Large intestine (tissue), 3 donors: ENCODE measurements around the gene PFAS. TPM values are rescaled to one million over a fixed set of nuclear protein-coding genes. Genes with fewer than 3 reads are reported as not detected.

Source experiments
- DNase-seq, 2 donors: peaks; one replicate each; pipeline versions ENCODE4 v3.0.0 to v3.0.0-alpha.2; 2013
- H3K27ac ChIP-seq: one replicate; pipeline ENCODE4 v1.5.1; 2013; ENCODE audit warnings: low read length
- H3K27me3 ChIP-seq: 2 replicates; pipeline ENCODE4 v1.6.1; 2013; ENCODE audit warnings: low read length; ENCODE audit not compliant: control insufficient read depth, insufficient read depth
- H3K36me3 ChIP-seq: 2 replicates; pipeline ENCODE4 v1.6.1; 2013; ENCODE audit warnings: low read length; ENCODE audit not compliant: control insufficient read depth, insufficient read depth
- H3K4me1 ChIP-seq: one replicate; pipeline ENCODE4 v1.6.1; 2013; ENCODE audit warnings: low read length; ENCODE audit not compliant: control insufficient read depth, insufficient read depth
- H3K4me3 ChIP-seq: one replicate; pipeline ENCODE4 v1.5.1; 2013; ENCODE audit warnings: low read length
- H3K9me3 ChIP-seq: one replicate; pipeline ENCODE4 v1.6.1; 2013; ENCODE audit warnings: mild to moderate bottlenecking, low read depth, low read length, moderate library complexity; ENCODE audit not compliant: control insufficient read depth
- WGBS: methylation state at CpG from one replicate; pipeline ENCODE4 v1.1.5; 2013; ENCODE audit warnings: low lambda C conversion rate; ENCODE audit not compliant: insufficient coverage; 5-methylcytosine and 5-hydroxymethylcytosine counted together
- polyA plus RNA-seq: library from polyadenylated mRNA; unstranded; fragments of 120-200 nt; gene quantifications from one replicate; pipeline ENCODE4 v1.2.1, GENCODE V29; 2013

The PFAS gene
- polyA plus RNA-seq, 1 donor: 25.3 TPM

GRCh38 chr17:8253801-8254200 lies 4.7 kb downstream of the PFAS start:
- DNase-seq: peak; percentile 18 to 35
- Histone ChIP-seq H3K4me3 (no peak overlapping the region), H3K9me3 (no peaks in the 10 kb centered on the region), H3K4me1 (peaks cover 7% of the 10 kb centered on the region), H3K36me3 (peaks cover 43% of the 10 kb centered on the region), H3K27ac (no peak overlapping the region), H3K27me3 (no peaks in the 10 kb centered on the region)
- WGBS: no CpG with 5 or more reads among the region's 8 CpGs

GRCh38 chr17:8254881-8255280 lies 5.8 kb downstream of the PFAS start:
- Histone ChIP-seq H3K36me3 (peaks cover 45% of the 10 kb centered on the region), H3K4me1 (peaks cover 3% of the 10 kb centered on the region), H3K27me3 (no peaks in the 10 kb centered on the region), H3K9me3 (no peaks in the 10 kb centered on the region), H3K4me3 (no peak overlapping the region), H3K27ac (no peak overlapping the region)
- no peak for DNase-seq
- no CpG with 5 or more reads among the region's 11 CpGs for WGBS

- no peak for DNase-seq
- Histone ChIP-seq H3K4me1 (no peaks in the 10 kb centered on the region), H3K9me3 (no peaks in the 10 kb centered on the region), H3K27ac (no peak overlapping the region), H3K4me3 (no peak overlapping the region), H3K27me3 (no peaks in the 10 kb centered on the region), H3K36me3 (peaks cover 48% of the 10 kb centered on the region)
- no CpG with 5 or more reads among the region's 9 CpGs for WGBS
Measured at GRCh38 chr17:8255499-8255898, 6.4 kb downstream of the PFAS start.

DNA sequence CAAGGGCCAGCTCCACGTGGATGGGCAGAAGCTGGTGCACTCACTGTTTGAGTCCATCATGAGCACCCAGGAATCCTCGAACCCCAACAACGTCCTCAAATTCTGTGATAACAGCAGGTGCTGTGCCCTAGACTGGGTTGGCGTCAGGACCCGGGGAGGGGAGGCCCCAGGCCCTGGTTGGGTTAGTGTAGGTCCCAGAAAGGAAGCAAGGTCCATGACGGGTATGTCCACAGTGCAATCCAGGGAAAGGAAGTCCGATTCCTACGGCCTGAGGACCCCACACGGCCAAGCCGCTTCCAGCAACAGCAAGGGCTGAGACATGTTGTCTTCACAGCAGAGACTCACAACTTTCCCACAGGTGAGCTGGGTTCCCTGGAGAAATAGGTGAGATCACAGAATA lies 7.2 kb downstream of the PFAS start:
- no peak overlapping the region for H3K4me3 ChIP-seq
- no peak for DNase-seq
- peaks cover 50% of the 10 kb centered on the region for H3K36me3 ChIP-seq
- WGBS: 90% methylated on average over 2 of the region's 10 CpGs
- no peaks in the 10 kb centered on the region for H3K27me3 ChIP-seq
- no peak overlapping the region for H3K27ac ChIP-seq
- H3K9me3 ChIP-seq: no peaks in the 10 kb centered on the region
- no peaks in the 10 kb centered on the region for H3K4me1 ChIP-seq

DNA sequence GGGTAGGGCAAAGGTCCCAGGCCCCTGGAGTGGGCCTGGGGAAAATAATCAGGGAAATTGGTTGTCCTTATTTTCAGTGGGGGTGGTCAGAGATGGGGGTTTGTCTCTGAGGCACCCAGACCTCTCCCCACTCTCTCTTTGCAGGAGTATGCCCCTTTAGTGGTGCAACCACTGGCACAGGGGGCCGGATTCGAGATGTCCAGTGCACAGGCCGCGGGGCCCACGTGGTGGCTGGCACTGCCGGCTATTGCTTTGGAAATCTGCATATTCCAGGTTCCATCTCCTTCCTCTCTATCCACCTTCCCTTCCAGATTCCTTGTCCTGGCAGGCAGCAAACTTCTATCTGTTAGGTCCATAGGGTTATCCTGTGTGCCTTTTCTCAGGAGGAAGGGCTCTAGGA lies 7.6 kb downstream of the PFAS start:
- Histone ChIP-seq H3K4me1 (no peaks in the 10 kb centered on the region), H3K4me3 (no peak overlapping the region), H3K9me3 (no peaks in the 10 kb centered on the region), H3K27ac (no peak overlapping the region), H3K27me3 (no peaks in the 10 kb centered on the region), H3K36me3 (peaks cover 52% of the 10 kb centered on the region)
- DNase-seq: no peak
- no CpG with 5 or more reads among the region's 6 CpGs for WGBS

GRCh38 chr17:8257801-8258200 lies 8.7 kb downstream of the PFAS start:
- Histone ChIP-seq H3K4me1 (no peaks in the 10 kb centered on the region), H3K27ac (no peak overlapping the region), H3K4me3 (no peak overlapping the region), H3K36me3 (peaks cover 55% of the 10 kb centered on the region), H3K27me3 (no peaks in the 10 kb centered on the region), H3K9me3 (no peaks in the 10 kb centered on the region)
- DNase-seq: no peak
- no CpG with 5 or more reads among the region's 8 CpGs for WGBS

DNA sequence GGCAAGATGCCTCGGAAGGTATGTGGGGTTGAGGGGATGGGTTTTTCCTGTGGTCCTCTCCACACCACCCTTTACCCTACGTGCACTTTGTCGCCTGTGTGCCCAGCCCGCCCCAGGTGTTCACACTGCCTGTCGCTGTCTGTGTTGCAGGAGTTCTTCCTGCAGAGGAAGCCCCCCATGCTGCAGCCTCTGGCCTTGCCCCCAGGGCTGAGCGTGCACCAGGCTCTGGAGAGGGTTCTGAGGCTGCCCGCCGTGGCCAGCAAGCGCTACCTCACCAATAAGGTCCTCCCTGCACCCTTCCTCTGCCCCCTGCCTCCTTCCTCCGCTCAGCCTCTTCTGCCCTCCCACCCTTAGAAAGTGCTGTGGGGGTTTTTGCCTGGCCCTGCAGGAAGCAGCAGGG lies 15.2 kb downstream of the PFAS start:
- WGBS: no CpG with 5 or more reads among the region's 10 CpGs
- Histone ChIP-seq H3K4me1 (no peaks in the 10 kb centered on the region), H3K27me3 (no peaks in the 10 kb centered on the region), H3K27ac (no peak overlapping the region), H3K4me3 (no peak overlapping the region), H3K36me3 (peaks cover 63% of the 10 kb centered on the region), H3K9me3 (no peaks in the 10 kb centered on the region)
- DNase-seq: no peak

- no peak for DNase-seq
- Histone ChIP-seq H3K27ac (no peak overlapping the region), H3K27me3 (no peaks in the 10 kb centered on the region), H3K36me3 (peaks cover 66% of the 10 kb centered on the region), H3K4me3 (no peak overlapping the region), H3K9me3 (no peaks in the 10 kb centered on the region), H3K4me1 (no peaks in the 10 kb centered on the region)
- no CpG with 5 or more reads among the region's 18 CpGs for WGBS
Measured at GRCh38 chr17:8264836-8265542, 15.9 kb downstream of the PFAS start.

DNA sequence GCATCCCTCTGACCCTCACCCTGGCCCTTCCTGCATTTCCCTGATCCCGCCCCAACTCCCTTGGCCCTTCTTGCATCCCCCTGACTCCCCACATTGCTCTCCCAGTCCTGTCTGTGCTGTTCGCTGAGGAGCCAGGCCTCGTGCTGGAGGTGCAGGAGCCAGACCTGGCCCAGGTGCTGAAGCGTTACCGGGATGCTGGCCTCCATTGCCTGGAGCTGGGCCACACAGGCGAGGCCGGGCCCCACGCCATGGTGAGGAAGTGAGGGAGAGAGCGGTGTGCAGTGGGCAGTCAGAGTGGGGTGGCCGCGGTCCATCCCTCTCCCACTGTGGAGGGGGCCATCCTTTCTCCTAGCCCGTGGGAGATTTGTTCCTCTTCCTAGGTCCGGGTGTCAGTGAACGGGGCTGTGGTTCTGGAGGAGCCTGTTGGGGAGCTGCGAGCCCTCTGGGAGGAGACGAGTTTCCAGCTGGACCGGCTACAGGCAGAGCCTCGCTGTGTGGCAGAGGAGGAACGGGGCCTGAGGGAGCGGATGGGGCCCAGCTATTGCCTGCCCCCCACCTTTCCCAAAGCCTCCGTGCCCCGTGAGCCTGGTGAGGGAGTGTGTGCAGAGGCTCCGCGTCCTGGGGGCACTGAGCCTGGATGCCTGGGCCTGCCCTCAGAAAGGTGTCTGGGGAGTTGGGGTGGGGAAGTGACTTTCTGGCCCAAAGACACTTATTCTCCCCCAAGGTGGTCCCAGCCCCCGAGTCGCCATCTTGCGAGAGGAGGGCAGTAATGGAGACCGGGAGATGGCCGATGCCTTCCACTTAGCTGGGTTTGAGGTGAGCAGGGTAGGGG lies 17.8 kb downstream of the PFAS start:
- no peak for DNase-seq
- H3K4me3 ChIP-seq: no peak overlapping the region
- peaks cover 66% of the 10 kb centered on the region for H3K36me3 ChIP-seq
- no peaks in the 10 kb centered on the region for H3K4me1 ChIP-seq
- WGBS: no CpG with 5 or more reads among the region's 29 CpGs
- no peak overlapping the region for H3K27ac ChIP-seq
- H3K27me3 ChIP-seq: no peaks in the 10 kb centered on the region
- no peaks in the 10 kb centered on the region for H3K9me3 ChIP-seq

DNA sequence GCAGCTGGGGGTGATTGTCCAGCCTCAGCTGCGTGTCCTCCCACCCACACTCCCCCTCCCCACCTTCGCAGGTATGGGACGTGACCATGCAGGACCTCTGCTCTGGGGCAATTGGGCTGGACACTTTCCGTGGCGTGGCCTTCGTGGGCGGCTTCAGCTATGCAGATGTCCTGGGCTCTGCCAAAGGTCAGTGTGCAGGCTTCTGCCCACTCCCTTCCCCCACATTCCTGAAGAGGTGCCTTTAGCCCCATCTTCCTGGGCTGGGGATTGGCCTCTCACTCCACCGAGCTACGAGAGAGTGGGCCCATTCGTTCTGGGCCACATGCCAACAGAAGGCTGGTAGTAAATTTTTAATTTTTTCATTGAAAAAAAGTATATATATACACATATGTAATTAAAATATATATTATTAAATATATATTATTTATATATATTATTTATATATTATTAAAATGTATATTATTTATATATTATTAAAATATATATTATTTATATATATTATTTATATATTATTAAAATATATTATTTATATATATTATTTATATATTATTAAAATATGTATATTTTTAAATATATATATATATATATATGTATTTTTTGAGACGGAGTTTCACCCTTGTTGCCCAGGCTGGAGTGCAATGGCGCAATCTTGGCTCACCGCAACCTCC lies 18.5 kb downstream of the PFAS start:
- Histone ChIP-seq H3K9me3 (no peaks in the 10 kb centered on the region), H3K4me1 (no peaks in the 10 kb centered on the region), H3K27ac (no peak overlapping the region), H3K4me3 (no peak overlapping the region), H3K36me3 (peaks cover 66% of the 10 kb centered on the region), H3K27me3 (no peaks in the 10 kb centered on the region)
- no CpG with 5 or more reads among the region's 13 CpGs for WGBS
- DNase-seq: no peak
